Mesodermal cell (in vitro differentiated cells): ENCODE data around the gene WWP2.
A peak's percentile ranks its signal among the peaks of the same experiment; 100 is the strongest.
"Not testable (repeated sequence)": the region's sequence is repeated elsewhere in the genome, so short reads cannot be mapped to it uniquely, and the experiment has no call there.

Source experiments
- H3K27ac ChIP-seq: 2 replicates; pipeline ENCODE4 v1.7.0; 2013; ENCODE audit warnings: mild to moderate bottlenecking, low read depth, low read length, moderate library complexity; ENCODE audit not compliant: severe bottlenecking
- H3K36me3 ChIP-seq: 2 replicates; pipeline ENCODE4 v1.7.1; 2013; ENCODE audit warnings: mild to moderate bottlenecking, low read length, moderate library complexity; ENCODE audit not compliant: control insufficient read depth, insufficient read depth
- H3K4me1 ChIP-seq: one replicate; pipeline ENCODE4 v1.7.1; 2013; ENCODE audit warnings: mild to moderate bottlenecking, low read length; ENCODE audit not compliant: insufficient read depth, control insufficient read depth, poor library complexity, severe bottlenecking
- H3K4me3 ChIP-seq: 2 replicates; pipeline ENCODE4 v1.7.0; 2013; ENCODE audit warnings: low read length, control low read depth, mild to moderate bottlenecking; ENCODE audit not compliant: insufficient read depth, poor library complexity, severe bottlenecking; ENCODE audit errors: extremely low read depth
- H3K9me3 ChIP-seq: 2 replicates; pipeline ENCODE4 v1.7.1; 2013; ENCODE audit warnings: mild to moderate bottlenecking, low read length, moderate library complexity; ENCODE audit not compliant: control insufficient read depth
- WGBS, 2 experiments: methylation state at CpG; one replicate each; pipeline ENCODE4 v1.1.5; 2013; ENCODE audit warnings: missing lambda C conversion rate in 2 of 2; ENCODE audit not compliant: insufficient coverage in 2 of 2; 5-methylcytosine and 5-hydroxymethylcytosine counted together

WWP2 gene

GRCh38 chr16:69950411-69950810, 188.3 kb downstream of the WWP2 start:
- not testable (repeated sequence) for H3K9me3 ChIP-seq, H3K36me3 ChIP-seq, H3K4me1 ChIP-seq, H3K4me3 ChIP-seq, H3K27ac ChIP-seq
- no CpG with 5 or more reads among the region's 17 CpGs for WGBS, 2 experiments

GRCh38 chr16:69951017-69951671, 189.0 kb downstream of the WWP2 start, which contains the start of gene CLEC18A:
TSS of gene CLEC18A (plus strand) at chr16:69951334. CDS start at chr16:69951367, 33 bp downstream.
- not testable (repeated sequence) for H3K9me3 ChIP-seq, H3K36me3 ChIP-seq, H3K4me1 ChIP-seq, H3K27ac ChIP-seq, H3K4me3 ChIP-seq
- no CpG with 5 or more reads among the region's 26 CpGs for WGBS, 2 experiments

GRCh38 chr16:69951672-69952031, 189.5 kb downstream of the WWP2 start:
- H3K27ac ChIP-seq, H3K4me1 ChIP-seq, H3K9me3 ChIP-seq, H3K4me3 ChIP-seq, H3K36me3 ChIP-seq: not testable (repeated sequence)
- WGBS, 2 experiments = no CpG with 5 or more reads among the region's 14 CpGs

- 100% methylated on average over 2 of the region's 15 CpGs; no CpG with 5 or more reads in 1 of the 2 experiments for WGBS, 2 experiments
- not testable (repeated sequence) for H3K4me1 ChIP-seq, H3K27ac ChIP-seq, H3K4me3 ChIP-seq, H3K36me3 ChIP-seq, H3K9me3 ChIP-seq
Measured at GRCh38 chr16:69952116-69952515, 190.0 kb downstream of the WWP2 start.

GRCh38 chr16:69952572-69953355, 190.6 kb downstream of the WWP2 start:
- WGBS, 2 experiments = 100% methylated on average over 1 of the region's 24 CpGs; no CpG with 5 or more reads in 1 of the 2 experiments
- H3K36me3 ChIP-seq, H3K4me3 ChIP-seq, H3K4me1 ChIP-seq, H3K9me3 ChIP-seq, H3K27ac ChIP-seq: not testable (repeated sequence)

GRCh38 chr16:69954241-69954640, 192.1 kb downstream of the WWP2 start:
- not testable (repeated sequence) for H3K36me3 ChIP-seq, H3K4me1 ChIP-seq, H3K4me3 ChIP-seq, H3K27ac ChIP-seq, H3K9me3 ChIP-seq
- WGBS, 2 experiments = 100% methylated on average over 1 to 3 of the region's 13 CpGs

- not testable (repeated sequence) for H3K4me3 ChIP-seq, H3K9me3 ChIP-seq, H3K36me3 ChIP-seq, H3K4me1 ChIP-seq, H3K27ac ChIP-seq
- no CpG with 5 or more reads among the region's 9 CpGs for WGBS, 2 experiments
Measured at GRCh38 chr16:69963312-69963711, 201.2 kb downstream of the WWP2 start.

- no CpG with 5 or more reads among the region's 68 CpGs for WGBS, 2 experiments
- not testable (repeated sequence) for H3K9me3 ChIP-seq, H3K4me1 ChIP-seq, H3K36me3 ChIP-seq, H3K27ac ChIP-seq
- peak overlapping the region; percentile 16 for H3K4me3 ChIP-seq
Measured at GRCh38 chr16:69964960-69965660, 203.0 kb downstream of the WWP2 start.

GRCh38 chr16:69965661-69966054, 203.5 kb downstream of the WWP2 start:
- H3K36me3 ChIP-seq, H3K9me3 ChIP-seq, H3K4me1 ChIP-seq, H3K27ac ChIP-seq: not testable (repeated sequence)
- H3K4me3 ChIP-seq = peak overlapping the region; percentile 16
- no CpG with 5 or more reads among the region's 24 CpGs for WGBS, 2 experiments

GRCh38 chr16:69967688-69968087, 205.6 kb downstream of the WWP2 start:
- H3K4me3 ChIP-seq, H3K4me1 ChIP-seq, H3K9me3 ChIP-seq, H3K36me3 ChIP-seq, H3K27ac ChIP-seq: not testable (repeated sequence)
- no CpG with 5 or more reads among the region's 5 CpGs for WGBS, 2 experiments

- H3K9me3 ChIP-seq = not testable (repeated sequence)
- WGBS, 2 experiments = no CpG with 5 or more reads among the region's 10 CpGs
Measured at GRCh38 chr16:69968125-69968524, 206.0 kb downstream of the WWP2 start.

More at GRCh38 chr16:69968125-69968524, 206.0 kb downstream of the WWP2 start:
- H3K27ac ChIP-seq, H3K36me3 ChIP-seq, H3K4me3 ChIP-seq, H3K4me1 ChIP-seq: not testable (repeated sequence)
